Prostate gland (tissue), 2 donors: ENCODE measurements around the gene RTTN.

Experiments
- CTCF ChIP-seq, 4 experiments: fragments of 200-600 bp in 2 of 4; fragments of 450-650 bp in 2 of 4; sonication (generic) in 2 of 4; IDR thresholded peaks; 1 replicate in 3 of 4; 2 replicates in 1 of 4; pipeline ENCODE4 v1.5.1; 2016 to 2019; ENCODE audit warnings: antibody characterized with exemption in 4 of 4, mild to moderate bottlenecking in 2 of 4, moderate library complexity in 2 of 4
- POLR2A ChIP-seq: fragments of 450-650 bp; IDR thresholded peaks from one replicate; pipeline ENCODE4 v1.6.1; 2016; ENCODE audit warnings: antibody characterized with exemption, mild to moderate bottlenecking

DNA sequence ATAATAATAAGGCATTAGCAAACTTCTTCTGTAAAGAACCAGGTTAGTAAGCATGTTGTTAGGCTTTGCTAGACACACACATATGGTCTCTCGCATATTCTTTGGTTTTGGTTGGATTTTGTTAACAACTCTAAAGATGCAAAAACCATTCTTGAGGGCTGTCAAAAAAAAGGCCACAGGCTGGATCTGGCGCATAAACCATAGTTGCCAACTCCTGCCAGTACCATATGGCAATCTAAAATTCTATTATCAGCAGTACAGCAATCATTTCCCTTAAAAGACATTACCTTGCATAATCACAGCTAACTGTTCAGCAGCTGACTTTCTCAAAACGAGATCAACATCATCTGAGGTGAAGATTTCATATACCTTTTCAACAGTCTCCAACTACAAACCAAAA lies 63.5 kb downstream of the RTTN start:
- TF ChIP-seq CTCF (IDR thresholded peaks at IDR 0.05) (no peak), POLR2A (no peak)
